SK-N-MC (cell line): Measurements from ENCODE around the gene IRF3.

Source experiments
- DNase-seq: peaks from one replicate; pipeline ENCODE4 v3.0.0-alpha.2; 2011; ENCODE audit warnings: low read depth, low spot score
- H3K27ac ChIP-seq: fragments of 200-600 bp; sonication (generic); 2 replicates; pipeline ENCODE4 v1.5.1; 2016; ENCODE audit warnings: mixed run types
- H3K36me3 ChIP-seq: fragments of 200-600 bp; sonication (generic); 2 replicates; pipeline ENCODE4 v1.6.1; 2017; ENCODE audit warnings: antibody characterized with exemption, low read length, mixed read lengths; ENCODE audit not compliant: insufficient read depth
- H3K4me3 ChIP-seq: fragments of 200-600 bp; sonication (generic); 2 replicates; pipeline ENCODE4 v1.5.1; 2016
- H3K9ac ChIP-seq: fragments of 200-600 bp; sonication (generic); 2 replicates; pipeline ENCODE4 v1.8.0; 2017; ENCODE audit warnings: mixed run types, mixed read lengths; ENCODE audit not compliant: insufficient read length
- H3K9me3 ChIP-seq: fragments of 200-600 bp; sonication (generic); 2 replicates; pipeline ENCODE4 v1.6.1; 2017; ENCODE audit warnings: low read depth, mild to moderate bottlenecking, antibody characterized with exemption, low read length, moderate library complexity, mixed read lengths
- EZH2 ChIP-seq: fragments of 200-600 bp; sonication (generic); IDR thresholded peaks from one replicate; pipeline ENCODE4 v1.6.1; 2017; ENCODE audit warnings: antibody characterized with exemption
- FOXP2 ChIP-seq: optimal IDR thresholded peaks from 2 replicates; pipeline ENCODE3; 2011; ENCODE audit warnings: mild to moderate bottlenecking, moderate library complexity; ENCODE audit not compliant: insufficient read depth; ENCODE audit errors: extremely low read length, control extremely low read depth
- POLR2AphosphoS5 ChIP-seq: IDR thresholded peaks from 2 replicates; pipeline ENCODE4 v1.6.1; 2012; ENCODE audit warnings: mild to moderate bottlenecking, low read depth, low read length, borderline replicate concordance

Gene IRF3

GRCh38 chr19:49614096-49614833, 51.4 kb downstream of the IRF3 start:
- no peak overlapping the region for H3K4me3 ChIP-seq
- H3K9ac ChIP-seq, result no peak overlapping the region
- no peak for TF ChIP-seq EZH2
- no peak for TF ChIP-seq FOXP2
- no peak for TF ChIP-seq POLR2AphosphoS5
- no peaks in the 10 kb centered on the region for H3K9me3 ChIP-seq
- no peak for DNase-seq
- peaks cover 64% of the 10 kb centered on the region for H3K36me3 ChIP-seq
- no peak overlapping the region for H3K27ac ChIP-seq

- Histone ChIP-seq H3K27ac (no peak overlapping the region), H3K9me3 (no peaks in the 10 kb centered on the region), H3K9ac (no peak overlapping the region), H3K4me3 (no peak overlapping the region), H3K36me3 (peaks cover 68% of the 10 kb centered on the region)
- TF ChIP-seq POLR2AphosphoS5 (no peak), FOXP2 (no peak), EZH2 (no peak)
- DNase-seq, result no peak
Observed at GRCh38 chr19:49613374-49613773, 52.3 kb downstream of the IRF3 start.
